OCI-LY1 (cell line): ENCODE measurements around the gene PTPRR.

Experiments
- H2AFZ ChIP-seq: fragments of 200-600 bp; sonication (generic), shearing (Covaris generic); 2 replicates; pipeline ENCODE4 v1.6.0; 2014; ENCODE audit warnings: antibody characterized with exemption, mild to moderate bottlenecking, low read length
- H3F3A ChIP-seq: fragments of 200-600 bp; sonication (generic), shearing (Covaris generic); 2 replicates; pipeline ENCODE4 v1.6.0; 2014; ENCODE audit warnings: mild to moderate bottlenecking, antibody characterized with exemption, low read length, moderate library complexity; ENCODE audit not compliant: insufficient read depth
- H3K27ac ChIP-seq: fragments of 200-600 bp; sonication (generic); 2 replicates; pipeline ENCODE4 v1.5.1; 2014; ENCODE audit warnings: low read length, mixed run types, mild to moderate bottlenecking, low read depth; ENCODE audit not compliant: poor library complexity, severe bottlenecking
- H3K27me3 ChIP-seq: fragments of 200-600 bp; sonication (generic); 2 replicates; pipeline ENCODE4 v1.6.0; 2014; ENCODE audit warnings: antibody characterized with exemption, mild to moderate bottlenecking, low read length, moderate library complexity; ENCODE audit not compliant: insufficient read depth
- H3K36me3 ChIP-seq: fragments of 200-600 bp; sonication (generic); 2 replicates; pipeline ENCODE4 v1.6.1; 2014; ENCODE audit warnings: mild to moderate bottlenecking, antibody characterized with exemption, low read length, moderate library complexity, mixed read lengths; ENCODE audit not compliant: insufficient read depth
- H3K4me1 ChIP-seq: fragments of 200-600 bp; sonication (generic); 2 replicates; pipeline ENCODE4 v1.5.1; 2014; ENCODE audit warnings: mild to moderate bottlenecking, low read length, moderate library complexity; ENCODE audit not compliant: insufficient read depth, severe bottlenecking
- H3K4me2 ChIP-seq: fragments of 200-600 bp; sonication (generic), shearing (Covaris generic); 2 replicates; pipeline ENCODE4 v1.6.1; 2014; ENCODE audit warnings: low read length
- H3K4me3 ChIP-seq: fragments of 200-600 bp; sonication (generic); 2 replicates; pipeline ENCODE4 v1.5.1; 2014; ENCODE audit warnings: low read length, low read depth, mild to moderate bottlenecking, mixed read lengths; ENCODE audit not compliant: poor library complexity, severe bottlenecking
- H3K79me2 ChIP-seq: fragments of 200-600 bp; shearing (Covaris generic); 2 replicates; pipeline ENCODE4 v1.6.1; 2016; ENCODE audit warnings: mixed run types, low read length, mixed read lengths; ENCODE audit not compliant: insufficient read depth
- H3K9ac ChIP-seq: fragments of 200-600 bp; sonication (generic), shearing (Covaris generic); 2 replicates; pipeline ENCODE4 v1.6.1; 2014; ENCODE audit warnings: mild to moderate bottlenecking, low read length, mixed read lengths
- H3K9me2 ChIP-seq: fragments of 200-600 bp; sonication (generic), shearing (Covaris generic); 2 replicates; pipeline ENCODE4 v1.6.1; 2014; ENCODE audit warnings: low read depth, mild to moderate bottlenecking, low read length, mixed read lengths
- H3K9me3 ChIP-seq: fragments of 200-600 bp; shearing (Covaris generic); 2 replicates; pipeline ENCODE4 v1.6.1; 2014; ENCODE audit warnings: low read length, mixed read lengths
- H4K20me1 ChIP-seq: fragments of 200-600 bp; sonication (generic), shearing (Covaris generic); 2 replicates; pipeline ENCODE4 v1.6.0; 2016; ENCODE audit warnings: mild to moderate bottlenecking, low read length; ENCODE audit not compliant: insufficient read depth
- EZH2 ChIP-seq: fragments of 200-600 bp; sonication (generic), shearing (Covaris generic); IDR thresholded peaks from 2 replicates; pipeline ENCODE4 v1.8.0; 2017; ENCODE audit warnings: borderline replicate concordance, mixed run types, mild to moderate bottlenecking, antibody characterized with exemption, low read length, moderate library complexity, mixed read lengths
- TF ChIP-seq, protein P1 (sequence below): fragments of 200-600 bp; sonication (generic), shearing (Covaris generic); IDR thresholded peaks from 2 replicates; pipeline ENCODE4 v1.5.1; 2017; ENCODE audit warnings: mild to moderate bottlenecking, antibody characterized with exemption, low read length, moderate library complexity, mixed read lengths

The PTPRR gene

GRCh38 chr12:70826156-70826555, 94.4 kb downstream of the PTPRR start:
- H4K20me1 ChIP-seq: no peaks in the 10 kb centered on the region
- H3K36me3 ChIP-seq: no peaks in the 10 kb centered on the region
- no peak overlapping the region for H3K27ac ChIP-seq
- no peak overlapping the region for H3K9ac ChIP-seq
- H3K27me3 ChIP-seq: no peaks in the 10 kb centered on the region
- H3K9me2 ChIP-seq: no peaks in the 10 kb centered on the region
- no peak overlapping the region for H3K4me3 ChIP-seq
- no peaks in the 10 kb centered on the region for H3K4me1 ChIP-seq
- TF ChIP-seq, protein P1, sequence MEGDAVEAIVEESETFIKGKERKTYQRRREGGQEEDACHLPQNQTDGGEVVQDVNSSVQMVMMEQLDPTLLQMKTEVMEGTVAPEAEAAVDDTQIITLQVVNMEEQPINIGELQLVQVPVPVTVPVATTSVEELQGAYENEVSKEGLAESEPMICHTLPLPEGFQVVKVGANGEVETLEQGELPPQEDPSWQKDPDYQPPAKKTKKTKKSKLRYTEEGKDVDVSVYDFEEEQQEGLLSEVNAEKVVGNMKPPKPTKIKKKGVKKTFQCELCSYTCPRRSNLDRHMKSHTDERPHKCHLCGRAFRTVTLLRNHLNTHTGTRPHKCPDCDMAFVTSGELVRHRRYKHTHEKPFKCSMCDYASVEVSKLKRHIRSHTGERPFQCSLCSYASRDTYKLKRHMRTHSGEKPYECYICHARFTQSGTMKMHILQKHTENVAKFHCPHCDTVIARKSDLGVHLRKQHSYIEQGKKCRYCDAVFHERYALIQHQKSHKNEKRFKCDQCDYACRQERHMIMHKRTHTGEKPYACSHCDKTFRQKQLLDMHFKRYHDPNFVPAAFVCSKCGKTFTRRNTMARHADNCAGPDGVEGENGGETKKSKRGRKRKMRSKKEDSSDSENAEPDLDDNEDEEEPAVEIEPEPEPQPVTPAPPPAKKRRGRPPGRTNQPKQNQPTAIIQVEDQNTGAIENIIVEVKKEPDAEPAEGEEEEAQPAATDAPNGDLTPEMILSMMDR: no peak
- TF ChIP-seq EZH2: no peak
- H3K4me2 ChIP-seq: no peak overlapping the region
- H3F3A ChIP-seq: no peaks in the 10 kb centered on the region
- no peaks in the 10 kb centered on the region for H3K79me2 ChIP-seq
- no peak overlapping the region for H2AFZ ChIP-seq
- H3K9me3 ChIP-seq: no peaks in the 10 kb centered on the region

DNA sequence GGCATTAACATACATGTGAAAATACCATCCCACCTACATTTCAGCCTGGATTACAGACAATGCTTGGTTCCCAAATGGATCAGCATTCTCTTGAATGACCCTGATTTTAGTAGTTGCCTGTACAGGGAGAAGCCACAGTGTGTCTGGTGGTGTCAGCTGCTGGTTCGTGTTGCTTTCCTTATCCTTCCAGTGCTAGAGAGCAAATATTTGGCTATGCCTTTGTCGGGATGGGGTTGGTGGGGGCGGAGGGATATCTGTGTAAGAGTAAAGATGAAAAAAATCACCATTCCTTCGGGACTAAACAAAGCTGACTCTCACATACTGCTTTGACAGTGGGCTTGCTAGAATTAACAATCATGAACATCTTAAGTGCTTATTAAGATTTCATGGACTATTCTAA, 96.0 kb downstream of the PTPRR start:
- H3K27me3 ChIP-seq: no peaks in the 10 kb centered on the region
- H3K9me2 ChIP-seq: no peaks in the 10 kb centered on the region
- H3K9me3 ChIP-seq: no peaks in the 10 kb centered on the region
- H3K4me2 ChIP-seq: no peak overlapping the region
- H3K27ac ChIP-seq: no peak overlapping the region
- no peak overlapping the region for H3K4me3 ChIP-seq
- no peak overlapping the region for H2AFZ ChIP-seq
- no peaks in the 10 kb centered on the region for H3F3A ChIP-seq
- no peak overlapping the region for H3K9ac ChIP-seq
- TF ChIP-seq, protein P1: no peak
- TF ChIP-seq EZH2: no peak
- H4K20me1 ChIP-seq: no peaks in the 10 kb centered on the region
- H3K79me2 ChIP-seq: no peaks in the 10 kb centered on the region
- no peaks in the 10 kb centered on the region for H3K36me3 ChIP-seq
- H3K4me1 ChIP-seq: no peaks in the 10 kb centered on the region

GRCh38 chr12:70823182-70823976, 97.2 kb downstream of the PTPRR start:
- H2AFZ ChIP-seq: no peak overlapping the region
- no peak overlapping the region for H3K4me2 ChIP-seq
- no peak for TF ChIP-seq EZH2
- TF ChIP-seq, protein P1: no peak

More at GRCh38 chr12:70823182-70823976, 97.2 kb downstream of the PTPRR start:
- H3K36me3 ChIP-seq: no peaks in the 10 kb centered on the region
- no peaks in the 10 kb centered on the region for H3K27me3 ChIP-seq
- no peaks in the 10 kb centered on the region for H3K79me2 ChIP-seq
- no peaks in the 10 kb centered on the region for H3K9me2 ChIP-seq
- H3K4me1 ChIP-seq: no peaks in the 10 kb centered on the region
- H3F3A ChIP-seq: no peaks in the 10 kb centered on the region
- H3K9me3 ChIP-seq: no peaks in the 10 kb centered on the region
- no peaks in the 10 kb centered on the region for H4K20me1 ChIP-seq
- no peak overlapping the region for H3K4me3 ChIP-seq
- no peak overlapping the region for H3K27ac ChIP-seq
- no peak overlapping the region for H3K9ac ChIP-seq
